K562 (cell line): ENCODE results near the gene ATP5MG. TPM values are rescaled to one million over a fixed set of nuclear protein-coding genes. Genes with fewer than 3 reads are reported as not detected.

Source experiments
- C11orf30 ChIP-seq: fragments of 450-650 bp; IDR thresholded peaks from 2 replicates; pipeline ENCODE4 v1.6.1; 2016; ENCODE audit warnings: low read depth, mild to moderate bottlenecking
- CREB5 ChIP-seq: fragments of 250-450 bp; sonication (Bioruptor Pico); IDR thresholded peaks from 2 replicates; pipeline ENCODE4 v1.5.0; 2020; ENCODE audit warnings: mild to moderate bottlenecking
- ETV5 ChIP-seq: sonication (generic); formaldehyde crosslinking; IDR thresholded peaks from 2 replicates; pipeline ENCODE4 v1.4.0; 2020; ENCODE audit warnings: low read depth, mild to moderate bottlenecking, missing genetic modification reagents
- ETV6 ChIP-seq, 3 experiments: fragments of 150-350 bp in 1 of 3; sonication (generic) in 1 of 3; formaldehyde crosslinking in 1 of 3; IDR thresholded peaks; 2 replicates each; pipeline versions ENCODE4 v1.6.1 to v1.8.0; 2014 to 2022; ENCODE audit warnings: borderline replicate concordance in 2 of 3, low read depth in 2 of 3, antibody characterized with exemption in 1 of 3, low read length in 1 of 3, mild to moderate bottlenecking in 1 of 3, missing genetic modification reagents in 1 of 3
- FOXK1 ChIP-seq: sonication (generic); formaldehyde crosslinking; IDR thresholded peaks from 2 replicates; pipeline ENCODE4 v1.8.0; 2022; ENCODE audit warnings: missing genetic modification reagents, mild to moderate bottlenecking, borderline replicate concordance
- FUS ChIP-seq: fragments of 200-400 bp; formaldehyde crosslinking; optimal IDR thresholded peaks from 2 replicates; pipeline ENCODE3; 2017; ENCODE audit warnings: low read depth, low read length
- MYC ChIP-seq, 2 experiments: fragments of 250-450 bp in 1 of 2; sonication (Bioruptor Pico) in 1 of 2; IDR thresholded peaks; 2 replicates each; pipeline versions ENCODE4 v1.5.1 to v1.6.1; 2012 to 2021; ENCODE audit warnings: low read depth in 2 of 2, borderline replicate concordance in 1 of 2, improper control_type of control experiment in 1 of 2, low read length in 1 of 2, mild to moderate bottlenecking in 1 of 2, moderate library complexity in 1 of 2
- NONO ChIP-seq, 2 experiments: fragments of 200-400 bp in 1 of 2; fragments of 450-650 bp in 1 of 2; formaldehyde crosslinking in 1 of 2; IDR thresholded peaks; 2 replicates each; pipeline ENCODE4 v1.6.1; 2017; ENCODE audit warnings: low read depth in 2 of 2, mild to moderate bottlenecking in 2 of 2, moderate library complexity in 2 of 2, low read length in 1 of 2
- NR4A1 ChIP-seq, 2 experiments: fragments of 250-450 bp in 1 of 2; fragments of 450-650 bp in 1 of 2; sonication (Bioruptor Pico) in 1 of 2; IDR thresholded peaks; 2 replicates each; pipeline versions ENCODE4 v1.4.0 to v1.6.1; 2016 to 2020; ENCODE audit warnings: mild to moderate bottlenecking in 2 of 2, missing compliant biosample characterization in 1 of 2, missing genetic modification characterization in 1 of 2, moderate library complexity in 1 of 2
- POLR2H ChIP-seq: IDR thresholded peaks from 2 replicates; pipeline ENCODE4 v1.6.1; 2016; ENCODE audit warnings: missing genetic modification characterization, low read depth, mild to moderate bottlenecking, control low read depth, missing compliant biosample characterization, moderate library complexity
- RERE ChIP-seq: sonication (generic); formaldehyde crosslinking; IDR thresholded peaks from 2 replicates; pipeline ENCODE4 v1.8.0; 2023; ENCODE audit warnings: missing genetic modification reagents, mild to moderate bottlenecking, borderline replicate concordance
- ZBTB11 ChIP-seq, 3 experiments: fragments of 200-800 bp in 1 of 3; fragments of 250-450 bp in 1 of 3; fragments of 450-650 bp in 1 of 3; sonication (Bioruptor Pico) in 1 of 3; sonication (Bioruptor generic) in 1 of 3; formaldehyde crosslinking in 1 of 3; IDR thresholded peaks; 2 replicates each; pipeline versions ENCODE4 v1.6.1 to v1.8.0; 2016 to 2022; ENCODE audit warnings: mild to moderate bottlenecking in 2 of 3, missing genetic modification characterization in 2 of 3, missing compliant biosample characterization in 1 of 3, moderate library complexity in 1 of 3
- ZNF282 ChIP-seq: sonication (generic); formaldehyde crosslinking; IDR thresholded peaks from 2 replicates; pipeline ENCODE4 v1.8.1; 2023; ENCODE audit warnings: missing genetic modification reagents
- polyA plus RNA-seq, 8 experiments: library from polyadenylated mRNA; depleted of rRNA in 4 of 8; stranded (reverse) in 5 of 8; unstranded in 3 of 8; fragments of >200 nt; fragmentation: Nextera tagmentation in 2 of 8; fragmentation: Illumina TruSeq in 1 of 8; extraction: Ambion mirVana in 2 of 8; extraction: Trizol in 1 of 8; gene quantifications; 2 replicates each; pipeline versions ENCODE4 v1.2.1 to v1.2.3, GENCODE V29; 2011 to 2014; ENCODE audit warnings: inconsistent platforms in 1 of 8, missing spikeins in 1 of 8
- total RNA-seq, 7 experiments: library from RNA; depleted of rRNA in 6 of 7; stranded (reverse); fragments of >200 nt in 6 of 7; fragmentation: Illumina TruSeq in 2 of 7; extraction: Trizol in 2 of 7; gene quantifications; 2 replicates each; pipeline versions ENCODE4 v1.2.1 to v1.2.3, GENCODE V29; 2011 to 2021; ENCODE audit warnings: low replicate concordance in 1 of 7

Gene ATP5MG
- total and polyA plus RNA-seq, 9 of the 15 experiments (the other 6 are each of a cell fraction or from before 2014, with no cell fraction given) = 301 to 2,138 (median 434) TPM

GRCh38 chr11:118401151-118401879 lies at the start of gene ATP5MG (continued):
- TF ChIP-seq RERE (CRISPR knock-in tag) (0 out of 2 replicates have a peak, but pooled peaks have one; percentile 60), CREB5 (0 out of 2 replicates have a peak, but pooled peaks have one; percentile 4), FOXK1 (CRISPR knock-in tag) (no peak), NR4A1 (CRISPR knock-in tag; IDR thresholded peaks at IDR 0.05) (no peak), NR4A1 (tag; IDR thresholded peaks at IDR 0.05) (no peak), MYC (IDR thresholded peaks at IDR 0.05; ENCODE audit: low read depth, low read length) (peak; percentile 47), MYC (CRISPR knock-in tag; IDR thresholded peaks at IDR 0.05; ENCODE audit: borderline replicate concordance, low read depth) (no peak), NONO (IDR thresholded peaks at IDR 0.05; ENCODE audit: low read depth in 2 of 2, low read length in 1 of 2) (peak in 1 of 2 experiments; percentile 94; a peak in 2 of 4 replicates), ZNF282 (CRISPR knock-in tag) (0 out of 2 replicates have a peak, but pooled peaks have one; percentile 26), POLR2H (tag) (peak; percentile 39; the same call in 1 of the 2 replicates), ETV5 (CRISPR knock-in tag) (peak; percentile 55; the same call in 1 of the 2 replicates), FUS (no peak), ETV6 (IDR thresholded peaks at IDR 0.05; ENCODE audit: borderline replicate concordance in 1 of 2, low read depth in 2 of 2, low read length in 1 of 2) (no peak), ETV6 (CRISPR knock-in tag; IDR thresholded peaks at IDR 0.05; ENCODE audit: borderline replicate concordance) (no peak), C11orf30 (peak; percentile 80), ZBTB11 (CRISPR knock-in tag; IDR thresholded peaks at IDR 0.05) (peak in 1 of 3 experiments; percentile 75; a peak in 2 of 6 replicates)
